CD4-positive, alpha-beta T cell treated with Interleukin-4 for 4 hours (primary cell): ENCODE data around the gene HERC2.
"Not testable (repeated sequence)": the region's sequence is repeated elsewhere in the genome, so short reads cannot be mapped to it uniquely, and the experiment has no call there.

Source experiments
- DNase-seq: peaks from one replicate; pipeline ENCODE4 v3.0.0-alpha.2; 2020

HERC2 gene

GRCh38 chr15:28274635-28275034 lies 47.3 kb downstream of the HERC2 start:
- no peak for DNase-seq

- DNase-seq, result no peak
Observed at GRCh38 chr15:28273873-28274610, 47.9 kb downstream of the HERC2 start.

- no peak for DNase-seq
Observed at GRCh38 chr15:28273468-28273867, 48.5 kb downstream of the HERC2 start.

GRCh38 chr15:28272587-28272986 lies 49.4 kb downstream of the HERC2 start:
- DNase-seq, result no peak

GRCh38 chr15:28271697-28272260 lies 50.2 kb downstream of the HERC2 start:
- DNase-seq, result no peak

GRCh38 chr15:28269097-28269496 lies 52.9 kb downstream of the HERC2 start:
- no peak for DNase-seq

- no peak for DNase-seq
Observed at GRCh38 chr15:28267727-28268126, 54.3 kb downstream of the HERC2 start.

- no peak for DNase-seq
Observed at GRCh38 chr15:28265334-28266019, 56.5 kb downstream of the HERC2 start.

GRCh38 chr15:28264166-28264565 lies 57.8 kb downstream of the HERC2 start:
- DNase-seq, result no peak

GRCh38 chr15:28262438-28262837 lies 59.5 kb downstream of the HERC2 start:
- no peak for DNase-seq

GRCh38 chr15:28260722-28261121 lies 61.3 kb downstream of the HERC2 start:
- no peak for DNase-seq

- DNase-seq, result no peak
Observed at GRCh38 chr15:28260317-28260716, 61.7 kb downstream of the HERC2 start.

- DNase-seq, result no peak
Observed at GRCh38 chr15:28255965-28256364, 66.0 kb downstream of the HERC2 start.

GRCh38 chr15:28252831-28253230 lies 69.1 kb downstream of the HERC2 start:
- DNase-seq, result no peak

GRCh38 chr15:28246605-28247004 lies 75.4 kb downstream of the HERC2 start:
- DNase-seq, result no peak

- DNase-seq, result no peak
Observed at GRCh38 chr15:28243901-28244300, 78.1 kb downstream of the HERC2 start.

GRCh38 chr15:28243399-28243798 lies 78.6 kb downstream of the HERC2 start:
- DNase-seq, result no peak

GRCh38 chr15:28238296-28238695 lies 83.7 kb downstream of the HERC2 start:
- DNase-seq, result not testable (repeated sequence)

GRCh38 chr15:28231743-28232142 lies 90.2 kb downstream of the HERC2 start:
- DNase-seq, result not testable (repeated sequence)

GRCh38 chr15:28231336-28231735 lies 90.6 kb downstream of the HERC2 start:
- DNase-seq, result not testable (repeated sequence)

- DNase-seq, result not testable (repeated sequence)
Observed at GRCh38 chr15:28228990-28229640, 92.9 kb downstream of the HERC2 start.

- no peak for DNase-seq
Observed at GRCh38 chr15:28228096-28228495, 93.9 kb downstream of the HERC2 start.

GRCh38 chr15:28227303-28227702 lies 94.7 kb downstream of the HERC2 start:
- DNase-seq, result not testable (repeated sequence)

- not testable (repeated sequence) for DNase-seq
Observed at GRCh38 chr15:28222612-28223011, 99.4 kb downstream of the HERC2 start.
